GM19395 (cell line): ENCODE data around the gene CCT5.
"Not testable (repeated sequence)": the region's sequence is repeated elsewhere in the genome, so short reads cannot be mapped to it uniquely, and the experiment has no call there.

ENCODE experiments used
- ATAC-seq: cut with Tn5 transposase; IDR thresholded peaks from one replicate; pipeline ENCODE4 v1.9.1; 2021; ENCODE audit warnings: mild to moderate bottlenecking, moderate library complexity; ENCODE audit not compliant: unreplicated experiment

CCT5 gene

DNA sequence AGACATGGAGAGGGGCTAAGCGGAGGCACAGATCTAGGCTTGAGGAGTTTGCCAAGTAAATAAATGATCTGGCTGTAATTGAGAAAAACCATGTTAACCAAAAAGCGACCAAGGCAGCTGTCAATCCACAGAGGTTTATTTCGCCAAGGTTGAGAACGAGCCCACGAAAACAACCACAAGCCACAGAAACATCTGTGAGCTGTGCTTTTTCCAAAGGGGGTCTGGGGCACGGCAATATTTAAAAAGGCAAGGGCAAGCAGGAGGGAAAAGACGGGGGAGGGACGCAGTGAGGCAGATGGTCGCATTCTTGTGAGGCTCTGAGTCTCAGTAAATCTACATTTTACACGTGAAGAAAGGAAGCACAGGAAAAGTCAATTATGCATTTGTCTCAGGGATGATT lies 25.4 kb downstream of the CCT5 start:
- ATAC-seq = no peak

DNA sequence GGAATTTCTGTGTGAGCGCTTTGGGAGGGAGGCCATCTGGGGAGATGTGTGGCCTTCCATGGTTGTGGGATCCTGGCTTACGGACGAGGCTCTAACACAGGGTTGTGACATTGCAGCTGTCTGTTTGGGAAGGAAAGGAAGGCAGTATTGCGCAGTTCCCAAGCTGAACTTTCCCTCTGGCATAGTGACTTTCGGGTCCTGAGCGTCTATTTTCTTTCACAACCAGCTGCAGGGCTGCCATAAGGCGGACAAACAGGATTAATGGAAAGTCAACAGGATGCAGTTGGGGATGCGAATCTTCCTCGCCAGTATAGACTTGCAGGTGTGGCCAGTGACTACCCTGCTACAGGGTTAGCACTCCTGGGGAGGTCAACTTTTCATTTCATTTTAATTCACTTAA lies 25.9 kb downstream of the CCT5 start:
- no peak for ATAC-seq

DNA sequence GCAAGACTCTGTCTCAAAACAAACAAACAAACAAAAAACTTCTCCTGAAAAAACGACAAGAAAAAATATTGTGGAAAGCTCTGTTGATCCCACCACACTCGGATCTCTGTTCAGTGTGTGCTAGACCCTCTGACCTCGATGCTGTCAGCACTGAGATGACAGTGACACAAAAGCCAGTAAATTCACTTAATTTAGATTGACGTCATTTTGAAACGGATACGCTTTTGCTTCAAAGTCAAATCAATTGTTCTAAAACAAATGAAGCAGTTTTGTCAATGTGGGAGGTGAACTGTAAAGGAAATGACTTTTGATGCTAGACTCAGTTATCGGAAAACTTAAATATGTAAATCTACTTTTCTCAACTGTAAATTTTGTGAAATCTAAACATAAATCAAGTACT lies 26.6 kb downstream of the CCT5 start:
- no peak for ATAC-seq

DNA sequence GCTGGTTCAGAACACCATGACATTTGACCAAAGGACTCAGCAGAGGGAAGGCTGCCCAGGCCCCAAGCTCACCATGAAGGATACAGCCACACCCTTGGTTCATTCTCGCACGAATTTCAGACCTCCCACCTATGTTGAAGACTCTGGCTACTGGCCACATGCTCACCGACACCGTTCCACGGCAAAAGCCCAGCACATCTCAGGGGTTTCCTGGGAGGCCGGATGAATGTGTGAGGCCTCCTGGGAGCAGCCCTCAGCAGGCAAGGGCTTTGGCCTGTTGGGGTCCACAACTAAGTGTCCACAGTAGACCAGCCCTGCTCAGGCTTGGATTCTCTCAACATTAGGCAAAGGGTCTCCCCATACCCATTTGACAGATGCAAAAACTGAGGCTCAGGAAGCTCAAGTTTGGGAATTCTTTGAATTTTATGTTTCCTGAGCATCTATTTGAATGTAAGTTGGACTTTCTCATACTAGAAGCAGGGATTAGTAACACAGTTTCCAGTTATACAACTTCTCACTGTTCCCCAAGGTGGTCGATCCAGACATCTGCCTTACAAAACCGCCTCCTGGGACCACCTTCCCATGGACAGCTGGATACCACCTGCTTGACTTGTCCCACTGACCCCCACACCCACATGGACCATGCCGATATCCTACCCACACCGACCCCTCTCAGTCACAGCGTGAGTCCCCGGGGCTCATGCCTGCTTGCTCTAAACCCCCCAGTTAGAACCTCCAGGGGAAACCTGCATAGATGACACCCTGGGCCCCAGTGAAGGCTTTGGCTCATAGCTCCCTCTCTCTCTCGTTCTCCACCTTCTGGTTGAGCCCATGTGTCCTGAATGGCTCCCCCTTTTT lies 27.9 kb downstream of the CCT5 start:
- ATAC-seq = no peak

DNA sequence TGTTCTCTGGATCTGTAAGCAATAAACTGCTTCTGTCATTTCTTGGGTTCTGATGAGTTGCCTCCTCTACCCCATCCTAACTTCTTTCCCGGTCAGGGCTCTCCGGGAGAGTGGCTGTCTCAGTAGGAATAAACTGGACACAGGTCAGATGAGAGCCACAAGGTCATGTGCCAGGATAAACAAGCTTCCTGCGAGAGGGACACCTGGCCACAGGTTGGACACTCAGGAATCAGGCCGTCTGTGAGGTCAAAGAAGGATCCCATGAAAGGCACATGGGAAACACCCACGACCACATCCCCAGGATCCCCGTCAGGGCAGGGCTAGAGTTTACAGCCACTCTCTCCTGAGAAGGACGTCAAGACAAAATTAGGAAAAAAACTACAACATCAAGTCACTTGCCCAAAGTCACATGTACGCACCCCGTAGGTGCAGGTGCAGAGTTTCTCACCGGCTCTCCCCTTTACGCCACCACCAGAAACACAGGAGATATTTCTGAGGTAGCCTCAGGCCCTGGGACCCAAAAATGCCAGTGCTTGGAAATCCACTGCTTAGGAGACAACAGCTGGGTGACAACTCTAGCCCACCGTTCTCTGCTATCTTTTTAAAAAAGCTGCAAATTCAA lies 28.7 kb downstream of the CCT5 start:
- no peak for ATAC-seq

DNA sequence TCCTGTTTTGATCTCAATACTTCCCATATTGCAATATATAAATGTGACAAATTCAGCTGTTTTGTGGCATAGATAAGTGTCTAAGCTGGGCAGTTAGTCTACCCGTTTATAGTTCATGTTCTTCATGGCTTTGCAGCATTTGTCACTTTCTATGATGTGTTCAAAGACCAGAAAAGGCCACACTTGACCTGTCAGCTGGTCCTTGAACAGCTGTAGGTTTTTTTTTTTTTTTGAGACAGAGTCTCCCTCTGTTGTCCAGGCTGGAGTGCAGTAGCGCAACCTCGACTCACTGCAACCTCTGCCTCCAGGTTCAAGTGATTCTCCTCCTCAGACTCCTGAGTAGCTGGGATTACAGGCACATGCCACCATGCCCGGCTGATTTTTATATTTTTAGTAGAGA lies 29.2 kb downstream of the CCT5 start:
- no peak for ATAC-seq

DNA sequence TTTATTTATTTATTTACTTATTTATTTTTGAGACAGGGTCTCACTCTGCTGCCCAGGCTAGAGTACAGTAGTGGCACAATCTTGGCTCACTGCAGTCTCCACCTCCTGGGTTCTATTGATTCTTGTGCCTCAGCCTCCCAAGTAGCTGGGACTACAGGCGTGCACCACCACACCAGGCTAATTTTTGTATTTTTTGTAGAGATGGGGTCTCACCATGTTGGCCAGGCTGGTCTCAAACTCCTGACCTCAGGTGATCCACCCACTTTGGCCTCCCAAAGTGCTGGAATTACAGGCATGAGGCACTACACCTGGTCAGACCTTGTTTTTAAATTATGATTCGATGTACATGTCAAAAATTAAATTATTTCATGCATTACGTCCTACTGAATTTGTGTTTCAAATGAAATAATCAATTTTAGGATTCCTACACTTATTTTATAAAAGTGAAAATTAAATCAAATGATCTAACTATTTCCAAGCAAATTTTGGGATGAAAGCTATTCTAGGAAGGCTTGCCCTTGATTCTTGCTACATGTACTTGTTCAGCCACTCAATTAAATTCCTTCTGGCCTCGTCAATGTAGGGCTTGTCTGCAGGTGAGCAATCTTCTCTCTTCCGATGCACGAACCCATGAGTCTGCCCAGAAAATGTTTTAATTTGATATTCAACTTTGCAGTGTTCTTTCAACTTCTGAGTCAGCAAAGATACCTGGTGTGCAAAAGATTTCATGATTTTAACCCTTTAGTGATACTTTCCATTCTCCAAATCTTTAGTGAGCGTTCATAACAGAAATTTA lies 30.0 kb downstream of the CCT5 start:
- ATAC-seq = no peak

DNA sequence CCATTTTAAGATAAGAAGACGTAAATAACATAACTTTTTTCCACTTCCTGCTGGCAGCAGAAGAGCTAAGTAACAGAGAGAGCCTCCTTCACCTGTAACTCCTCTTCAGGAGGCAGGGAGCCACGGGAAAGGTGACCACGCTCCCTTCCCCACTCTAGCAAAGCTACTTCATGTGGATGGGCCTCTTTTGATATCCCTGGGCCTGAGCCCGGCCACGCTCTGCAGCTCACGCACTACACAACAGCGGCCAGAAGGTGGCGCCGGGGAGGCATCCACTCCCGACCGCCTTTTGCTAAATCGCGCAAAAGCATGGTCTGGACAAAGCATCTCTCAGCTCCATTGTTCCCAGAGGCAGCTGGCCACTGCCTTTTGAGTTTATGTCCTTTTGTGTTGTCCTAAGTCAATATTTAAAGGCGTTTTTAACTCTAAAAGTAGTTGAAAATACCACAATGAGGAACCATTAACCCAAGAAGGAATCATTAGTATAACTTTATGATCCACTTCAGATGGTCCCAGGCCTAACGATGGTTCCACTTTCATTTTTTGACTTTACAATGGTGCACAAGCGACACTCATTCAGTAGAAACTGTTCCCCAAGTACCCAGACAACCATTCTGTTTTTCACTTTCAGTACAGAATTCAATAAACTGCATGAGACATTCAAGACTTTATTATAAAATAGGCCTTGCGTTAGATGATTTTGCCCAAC lies 34.0 kb downstream of the CCT5 start:
- ATAC-seq = peak; percentile 96

DNA sequence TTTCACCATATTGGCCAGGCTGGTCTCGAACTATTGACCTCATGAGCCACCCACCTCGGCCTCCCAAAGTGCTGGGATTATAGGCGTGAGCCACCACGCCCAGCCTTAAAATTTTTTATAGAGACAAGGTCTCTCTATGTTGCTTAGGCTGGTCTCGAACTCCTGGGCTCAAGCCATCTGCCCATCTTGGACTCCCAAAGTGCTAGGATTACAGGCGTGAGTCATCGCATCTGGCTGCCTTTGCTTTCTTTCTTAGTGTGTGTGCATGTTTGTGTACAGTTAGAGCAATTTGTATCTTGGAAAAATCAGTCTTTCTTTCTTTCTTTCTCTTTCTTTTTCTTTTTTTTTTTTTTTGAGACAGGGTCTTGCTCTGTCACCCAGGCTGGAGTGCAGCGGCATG lies 35.3 kb downstream of the CCT5 start:
- not testable (repeated sequence) for ATAC-seq

DNA sequence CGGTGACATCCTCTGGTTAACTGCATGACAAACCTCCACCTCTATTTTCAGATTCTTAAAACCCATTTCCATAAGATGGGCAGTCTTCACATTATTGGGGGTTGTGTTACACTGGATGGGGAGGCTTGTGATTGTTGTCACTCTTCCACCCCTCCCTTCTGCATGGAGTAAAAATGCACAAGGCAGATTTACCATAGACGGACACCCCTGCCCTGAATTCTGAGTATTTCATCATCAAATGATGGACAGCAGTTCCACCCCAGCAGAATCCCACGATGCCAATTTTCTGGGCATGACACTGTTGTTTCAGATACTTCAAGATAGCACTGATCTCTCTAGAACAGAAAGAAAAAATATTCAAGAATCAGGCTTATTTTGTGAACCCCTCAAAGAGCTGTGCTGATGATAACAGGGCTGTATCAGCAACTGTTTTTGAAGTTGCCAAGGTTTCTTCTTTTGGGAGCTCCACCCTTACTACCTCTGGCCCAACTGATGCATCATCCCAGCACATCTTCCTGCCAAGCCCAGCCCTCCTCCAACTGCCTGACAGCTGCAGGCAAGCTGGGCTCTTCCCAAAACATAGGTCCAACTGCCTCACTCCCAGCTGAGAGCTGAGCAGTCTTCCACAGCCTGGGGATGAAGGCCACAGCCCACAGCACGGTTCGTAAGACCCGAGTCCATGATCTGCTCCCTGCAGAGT lies 36.2 kb downstream of the CCT5 start:
- ATAC-seq = no peak

DNA sequence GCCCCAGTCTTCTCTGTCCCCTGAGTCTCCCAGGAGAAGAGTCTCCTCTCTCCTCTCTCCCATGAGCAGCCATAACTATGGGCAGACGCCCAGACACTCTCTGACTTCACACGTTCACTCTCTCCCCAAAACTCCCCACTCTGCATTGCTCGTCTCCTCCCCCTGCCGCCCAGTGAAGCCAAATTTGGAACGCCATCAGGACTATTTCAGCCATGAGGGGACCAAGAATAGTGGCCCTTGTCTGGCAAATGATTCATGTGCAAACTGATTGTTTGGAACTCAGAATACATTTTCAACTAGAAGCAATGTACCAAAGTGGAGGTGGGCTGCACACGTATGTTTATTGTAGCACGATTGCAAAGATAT lies 36.8 kb downstream of the CCT5 start:
- ATAC-seq = no peak

DNA sequence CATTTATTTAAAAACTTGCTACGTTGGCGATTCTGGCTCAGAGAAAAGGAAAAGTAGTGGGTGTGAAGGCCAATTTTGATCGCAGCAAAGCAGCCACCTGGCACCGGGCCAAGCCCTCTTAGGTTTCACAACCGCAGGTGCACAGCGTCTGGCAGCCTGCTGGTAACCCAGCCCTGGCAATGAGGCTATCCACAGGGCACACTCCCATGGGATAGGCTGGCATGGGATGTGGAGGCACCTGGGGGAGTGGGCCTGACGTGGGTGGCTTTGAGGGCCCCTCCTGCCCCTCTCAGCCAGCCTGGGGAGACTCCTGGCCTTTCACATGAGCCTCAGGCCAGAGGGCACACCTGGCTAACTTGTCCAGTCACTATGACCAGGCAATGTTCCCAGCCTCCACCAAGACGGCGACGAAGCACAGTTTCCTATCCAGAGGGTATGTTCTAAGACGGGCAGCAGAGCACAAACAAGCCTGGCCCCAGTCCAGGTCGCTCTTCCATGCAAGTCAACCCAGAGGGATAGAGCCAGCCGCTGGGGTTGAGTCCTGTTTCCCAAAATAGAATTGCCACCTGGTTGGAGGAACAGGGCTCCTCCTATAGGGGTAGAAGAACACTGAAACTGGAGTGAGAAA lies 38.6 kb downstream of the CCT5 start:
- ATAC-seq = peak; percentile 43

DNA sequence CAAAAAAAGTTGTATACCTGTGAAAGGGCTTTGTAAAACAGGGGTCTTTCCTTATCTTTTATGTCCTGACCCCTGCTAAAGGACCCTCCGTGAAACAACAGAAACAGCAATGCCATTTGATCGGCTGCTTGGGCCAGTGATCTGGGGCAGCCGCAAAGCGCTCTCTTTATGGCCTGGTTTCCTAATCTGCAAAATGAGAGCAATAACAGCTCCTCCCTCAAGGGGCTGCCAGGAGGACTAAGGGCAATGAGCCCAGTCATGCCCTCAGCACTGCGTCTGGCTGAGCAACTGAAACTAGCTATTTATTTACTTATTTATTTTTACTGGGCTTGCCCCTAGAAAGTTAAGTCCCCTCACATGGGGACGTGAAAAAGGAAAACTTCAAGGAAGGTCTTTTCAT lies 39.3 kb downstream of the CCT5 start:
- no peak for ATAC-seq

DNA sequence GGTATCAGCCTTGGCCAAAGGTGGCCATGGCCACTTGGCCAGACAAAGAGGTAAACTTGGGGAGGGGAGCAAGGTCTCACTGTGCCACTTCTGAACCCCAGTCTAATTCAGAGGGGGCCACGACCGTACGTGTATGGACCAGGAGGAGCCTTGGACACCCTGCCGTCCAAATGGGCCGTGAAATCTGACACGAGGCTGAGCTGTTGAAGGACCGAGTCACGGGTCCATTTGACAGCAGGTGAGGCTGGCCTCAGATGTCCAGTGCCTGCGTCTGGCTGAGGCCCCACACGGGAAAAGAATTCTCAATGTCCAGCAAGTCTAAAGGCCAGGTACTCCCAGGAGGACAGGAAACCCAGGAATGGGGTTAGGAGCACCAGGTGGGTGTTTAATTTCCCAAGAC lies 39.9 kb downstream of the CCT5 start:
- no peak for ATAC-seq

DNA sequence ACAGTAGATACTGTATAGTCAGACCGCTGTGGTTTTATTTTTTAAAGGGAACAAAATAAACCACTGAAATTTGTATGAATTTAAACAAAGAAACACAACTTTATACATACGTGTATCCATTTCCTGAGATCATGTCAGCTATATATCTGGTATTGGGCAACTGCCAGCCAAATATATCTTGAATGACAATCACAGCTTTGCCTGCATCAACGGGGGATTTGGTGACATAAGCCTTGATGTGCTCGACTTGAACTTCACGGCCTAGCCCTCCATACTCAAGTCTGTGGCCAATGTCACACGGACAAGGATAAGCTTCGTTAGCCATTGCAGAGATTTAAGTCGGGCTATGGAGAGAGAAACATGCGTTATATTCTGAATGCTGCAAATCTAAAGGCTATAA lies 40.4 kb downstream of the CCT5 start:
- ATAC-seq = no peak

DNA sequence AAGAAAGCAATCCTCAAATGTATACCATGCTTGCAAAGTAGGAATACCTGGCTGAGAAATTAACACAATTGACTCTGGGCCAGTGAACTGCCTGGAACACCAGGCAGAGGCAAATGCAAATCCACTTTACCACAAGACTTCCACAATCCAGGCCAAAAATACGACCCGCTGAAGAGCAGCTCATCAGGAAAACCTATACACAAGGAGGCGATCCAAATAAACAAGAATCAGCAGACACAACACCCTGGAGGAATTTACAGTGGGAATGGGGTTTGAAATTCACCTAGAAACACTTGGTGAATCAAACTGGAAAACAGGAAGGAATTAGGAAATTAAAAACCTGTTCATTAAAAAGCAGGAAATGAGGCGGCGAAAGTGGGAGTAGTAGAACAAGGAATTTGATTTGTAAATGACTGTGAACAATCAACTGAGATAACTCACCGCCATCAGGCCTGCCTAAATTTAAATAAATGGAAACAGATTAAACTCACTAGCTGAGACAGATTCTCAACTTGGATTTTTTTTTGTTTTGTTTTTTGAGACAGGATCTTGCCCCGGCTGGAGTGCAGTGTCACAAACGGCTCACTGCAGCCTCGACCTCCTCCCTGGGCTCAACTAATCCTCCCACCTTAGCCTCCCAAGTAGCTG lies 41.7 kb downstream of the CCT5 start:
- ATAC-seq = no peak

DNA sequence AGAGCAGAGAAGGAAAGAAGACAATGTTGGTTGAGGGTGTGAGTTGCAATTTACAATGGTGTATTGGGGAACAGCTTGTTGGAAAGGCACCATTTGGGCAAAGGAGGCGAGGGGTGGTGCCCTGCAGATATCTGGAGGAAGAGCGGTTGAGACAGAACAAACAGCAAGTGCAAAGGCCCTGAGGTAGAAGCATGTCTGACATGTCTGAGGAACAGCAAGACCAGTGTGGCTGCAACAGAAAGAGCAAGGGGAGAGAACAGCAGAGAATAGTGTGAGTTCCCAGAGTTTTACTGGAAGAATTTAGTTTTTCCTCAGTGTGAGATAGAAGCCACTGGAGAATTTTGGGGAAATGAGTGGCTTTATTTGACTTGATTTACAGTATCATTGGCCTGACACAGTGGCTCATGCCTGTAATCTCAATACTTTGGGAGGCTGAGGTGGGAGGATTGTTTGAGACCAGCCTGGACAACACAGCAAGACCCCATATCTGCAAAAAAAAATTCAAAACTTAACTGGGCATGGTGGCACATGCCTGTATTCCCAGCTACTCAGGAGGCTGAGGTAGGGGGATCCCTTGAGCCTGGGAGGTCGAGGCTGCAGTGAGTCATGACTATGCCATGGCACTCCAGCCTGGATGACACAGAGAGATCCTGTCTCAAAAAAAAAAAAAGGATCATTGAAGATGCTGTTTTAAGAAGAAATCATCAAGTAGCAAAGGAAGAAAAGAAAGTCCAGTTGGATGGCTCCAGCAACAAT lies 44.0 kb downstream of the CCT5 start:
- ATAC-seq = no peak

DNA sequence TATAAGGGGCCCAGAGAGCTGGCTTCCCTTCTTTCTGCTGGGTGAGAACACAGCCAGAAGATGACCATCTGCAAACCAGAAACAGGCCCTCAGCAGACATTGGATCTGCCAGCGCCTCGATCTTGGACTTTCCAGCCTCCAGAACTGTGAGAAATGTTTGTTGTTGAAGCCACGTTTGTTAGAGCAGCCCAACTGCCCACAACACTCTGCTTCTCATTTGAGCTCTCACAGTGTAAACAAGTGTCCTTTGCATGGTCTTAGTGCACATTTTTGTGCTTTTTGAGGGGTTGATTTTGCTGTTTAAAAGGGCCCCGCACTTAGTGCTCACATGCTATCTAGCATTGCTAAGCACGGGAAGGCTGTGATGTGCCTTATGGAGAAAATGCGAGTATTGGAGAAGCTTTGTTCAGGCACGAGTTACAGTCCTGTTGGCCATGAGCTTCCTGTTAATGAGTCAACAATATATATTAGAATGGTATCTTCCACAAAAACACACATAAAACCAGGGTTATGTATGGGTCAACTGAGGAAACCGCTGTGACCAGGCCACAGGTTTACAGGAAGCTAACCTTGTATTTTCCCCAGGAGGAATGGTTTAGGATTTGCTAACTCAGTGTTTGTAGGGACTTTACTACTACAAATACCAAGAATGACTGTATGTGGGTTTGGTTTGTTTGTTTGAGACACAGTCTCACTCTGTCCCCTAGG lies 45.7 kb downstream of the CCT5 start:
- ATAC-seq = no peak
